Skeletal muscle satellite cell (primary cell): ENCODE measurements around the gene TMPRSS6. TPM values are rescaled to one million over a fixed set of nuclear protein-coding genes. Genes with fewer than 3 reads are reported as not detected.

ENCODE experiments used
- H3K27me3 ChIP-seq: 2 replicates; pipeline ENCODE4 v1.7.0; 2013; ENCODE audit warnings: low read length; ENCODE audit not compliant: control insufficient read depth, insufficient read depth
- H3K36me3 ChIP-seq: 2 replicates; pipeline ENCODE4 v1.7.0; 2013; ENCODE audit warnings: mild to moderate bottlenecking, control low read depth, low read length; ENCODE audit not compliant: insufficient read depth
- H3K4me1 ChIP-seq: 2 replicates; pipeline ENCODE4 v1.7.0; 2013; ENCODE audit warnings: low read length; ENCODE audit not compliant: control insufficient read depth, insufficient read depth
- H3K4me2 ChIP-seq: 2 replicates; pipeline ENCODE4 v1.7.0; 2013; ENCODE audit warnings: mild to moderate bottlenecking, low read length
- H3K4me3 ChIP-seq: 2 replicates; pipeline ENCODE4 v1.7.0; 2013; ENCODE audit warnings: low read length
- H3K9ac ChIP-seq: 2 replicates; pipeline ENCODE4 v1.7.0; 2013; ENCODE audit warnings: mild to moderate bottlenecking, low read depth, low read length, moderate library complexity
- H3K9me3 ChIP-seq: replicated peaks from 2 replicates; pipeline ENCODE4 v1.7.0; 2013; ENCODE audit warnings: mild to moderate bottlenecking, control low read depth, low read length
- total RNA-seq: library from RNA; depleted of rRNA; stranded (reverse); fragments of >200 nt; gene quantifications from 2 replicates; pipeline ENCODE4 v1.2.3, GENCODE V29; 2012; rRNA removed

The TMPRSS6 gene
- not detected in 2 replicates for total RNA-seq

- H3K4me3 ChIP-seq: no peak within 1 kb of the TSS
- H3K36me3 ChIP-seq: no peaks in the 10 kb centered on the region
- H3K4me1 ChIP-seq: no peaks in the 10 kb centered on the region
- no peak within 1 kb of the TSS for H3K4me2 ChIP-seq
- H3K27me3 ChIP-seq: peaks cover 21% of the 10 kb centered on the region
- H3K9ac ChIP-seq: no peak within 1 kb of the TSS
- no peaks in the 10 kb centered on the region for H3K9me3 ChIP-seq
Measured at GRCh38 chr22:37109242-37109917, at the start of gene TMPRSS6. TSS of gene TMPRSS6 (minus strand) at chr22:37109713. CDS start at chr22:37103417, 6,296 bp downstream.

DNA sequence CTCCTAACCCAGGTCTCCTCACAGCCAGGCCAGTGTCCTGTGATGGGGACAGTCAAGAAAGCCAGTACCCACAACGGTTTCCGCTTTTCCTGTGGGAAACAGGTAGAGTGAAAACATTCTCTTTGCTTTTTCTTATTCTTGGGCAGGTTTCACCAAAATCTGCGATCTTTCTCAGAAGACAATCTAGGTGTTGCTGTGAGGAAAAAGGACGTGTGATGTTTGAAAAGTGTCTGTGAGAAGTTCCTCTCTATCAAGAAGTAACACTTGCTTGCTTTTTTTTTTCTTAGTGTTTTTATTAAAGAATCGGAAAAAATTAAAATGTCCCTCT is 49.4 kb upstream of the TMPRSS6 start:
- H3K4me2 ChIP-seq: no peak overlapping the region
- H3K36me3 ChIP-seq: no peaks in the 10 kb centered on the region
- no peaks in the 10 kb centered on the region for H3K9me3 ChIP-seq
- H3K4me3 ChIP-seq: no peak overlapping the region
- H3K27me3 ChIP-seq: peaks cover 55% of the 10 kb centered on the region
- H3K9ac ChIP-seq: no peak overlapping the region
- no peaks in the 10 kb centered on the region for H3K4me1 ChIP-seq

GRCh38 chr22:37157516-37158285 is 48.2 kb upstream of the TMPRSS6 start:
- no peak overlapping the region for H3K4me2 ChIP-seq
- no peak overlapping the region for H3K9ac ChIP-seq
- no peaks in the 10 kb centered on the region for H3K4me1 ChIP-seq
- no peaks in the 10 kb centered on the region for H3K36me3 ChIP-seq
- peaks cover 52% of the 10 kb centered on the region for H3K27me3 ChIP-seq
- no peaks in the 10 kb centered on the region for H3K9me3 ChIP-seq
- H3K4me3 ChIP-seq: no peak overlapping the region

GRCh38 chr22:37156686-37157435 is 47.3 kb upstream of the TMPRSS6 start:
- Histone ChIP-seq H3K36me3 (no peaks in the 10 kb centered on the region), H3K4me2 (no peak overlapping the region), H3K4me3 (no peak overlapping the region), H3K27me3 (peaks cover 57% of the 10 kb centered on the region), H3K9ac (no peak overlapping the region), H3K9me3 (no peaks in the 10 kb centered on the region), H3K4me1 (no peaks in the 10 kb centered on the region)

GRCh38 chr22:37155971-37156370 is 46.5 kb upstream of the TMPRSS6 start:
- H3K9me3 ChIP-seq: no peaks in the 10 kb centered on the region
- H3K4me2 ChIP-seq: no peak overlapping the region
- H3K36me3 ChIP-seq: no peaks in the 10 kb centered on the region
- no peak overlapping the region for H3K4me3 ChIP-seq
- no peak overlapping the region for H3K9ac ChIP-seq
- peaks cover 59% of the 10 kb centered on the region for H3K27me3 ChIP-seq
- H3K4me1 ChIP-seq: no peaks in the 10 kb centered on the region

GRCh38 chr22:37154925-37155712 is 45.6 kb upstream of the TMPRSS6 start:
- no peaks in the 10 kb centered on the region for H3K9me3 ChIP-seq
- H3K36me3 ChIP-seq: no peaks in the 10 kb centered on the region
- no peak overlapping the region for H3K4me3 ChIP-seq
- H3K4me2 ChIP-seq: no peak overlapping the region
- no peaks in the 10 kb centered on the region for H3K4me1 ChIP-seq
- H3K9ac ChIP-seq: no peak overlapping the region
- H3K27me3 ChIP-seq: peaks cover 59% of the 10 kb centered on the region

DNA sequence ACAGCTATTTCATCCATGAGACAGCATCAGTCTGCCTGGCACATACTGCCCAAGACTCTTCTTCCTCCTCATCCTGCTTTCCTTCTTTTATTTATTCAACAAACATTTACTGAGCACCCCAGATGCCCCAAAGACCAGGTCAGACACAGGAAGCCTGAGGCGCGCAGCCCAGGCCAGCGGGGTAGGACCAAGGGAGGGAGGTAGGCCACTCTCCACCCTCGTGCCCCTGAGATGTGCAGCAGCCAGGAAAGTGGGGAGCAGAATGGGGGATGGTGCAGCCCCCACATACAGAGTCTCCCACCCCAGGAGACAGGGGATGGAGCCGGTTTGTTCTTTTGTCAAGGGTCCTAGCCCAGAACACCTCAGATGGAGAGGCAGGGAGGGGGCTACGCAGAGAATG is 44.4 kb upstream of the TMPRSS6 start:
- no peaks in the 10 kb centered on the region for H3K36me3 ChIP-seq
- no peaks in the 10 kb centered on the region for H3K4me1 ChIP-seq
- peaks cover 55% of the 10 kb centered on the region for H3K27me3 ChIP-seq
- H3K4me2 ChIP-seq: no peak overlapping the region
- no peak overlapping the region for H3K4me3 ChIP-seq
- H3K9ac ChIP-seq: no peak overlapping the region
- no peaks in the 10 kb centered on the region for H3K9me3 ChIP-seq

DNA sequence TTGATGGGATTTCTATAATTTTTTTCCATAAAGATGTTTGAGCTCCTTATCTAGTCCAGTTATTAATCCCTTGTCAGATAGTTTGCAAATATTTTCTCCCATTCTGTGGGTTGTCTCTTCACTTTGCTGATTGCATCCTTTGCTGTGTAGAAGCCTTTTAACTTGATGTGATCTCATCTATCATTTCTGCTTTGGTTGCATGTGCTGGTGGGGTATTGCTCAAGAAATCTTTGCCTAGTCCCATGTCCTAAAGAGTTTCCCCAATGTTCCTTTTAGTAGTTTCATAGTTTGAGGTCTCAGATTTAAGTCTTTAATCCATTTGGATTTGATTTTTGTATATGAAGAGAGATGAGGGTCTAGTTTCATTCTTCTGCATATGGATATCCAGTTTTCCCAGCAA is 41.9 kb upstream of the TMPRSS6 start:
- Histone ChIP-seq H3K9me3 (no peaks in the 10 kb centered on the region), H3K4me2 (no peak overlapping the region), H3K27me3 (peaks cover 56% of the 10 kb centered on the region), H3K36me3 (no peaks in the 10 kb centered on the region), H3K9ac (no peak overlapping the region), H3K4me1 (no peaks in the 10 kb centered on the region), H3K4me3 (no peak overlapping the region)

DNA sequence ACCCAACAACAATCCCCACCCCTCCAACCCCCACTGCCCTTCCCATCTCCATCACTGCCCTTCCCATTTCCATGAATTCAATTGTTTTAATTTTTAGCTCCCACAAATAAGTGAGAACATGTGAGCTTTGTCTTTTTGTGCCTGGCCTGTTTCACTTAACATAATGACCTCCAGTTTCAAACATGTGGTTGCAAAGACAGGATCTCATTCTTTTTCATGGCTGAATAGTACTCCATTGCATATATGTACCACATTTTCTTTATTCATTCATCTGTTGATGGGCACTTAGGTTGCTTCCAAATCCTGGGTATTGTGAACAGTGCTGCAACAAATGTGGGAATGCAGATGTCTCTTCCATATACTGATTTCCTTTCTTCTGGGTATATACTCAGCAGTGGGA is 41.2 kb upstream of the TMPRSS6 start:
- Histone ChIP-seq H3K4me3 (no peak overlapping the region), H3K4me2 (no peak overlapping the region), H3K9ac (no peak overlapping the region), H3K4me1 (no peaks in the 10 kb centered on the region), H3K9me3 (no peaks in the 10 kb centered on the region), H3K27me3 (peaks cover 56% of the 10 kb centered on the region), H3K36me3 (no peaks in the 10 kb centered on the region)

GRCh38 chr22:37148742-37149665 is 39.5 kb upstream of the TMPRSS6 start:
- H3K27me3 ChIP-seq: peaks cover 68% of the 10 kb centered on the region
- no peak overlapping the region for H3K4me2 ChIP-seq
- no peak overlapping the region for H3K9ac ChIP-seq
- no peaks in the 10 kb centered on the region for H3K36me3 ChIP-seq
- H3K9me3 ChIP-seq: no peaks in the 10 kb centered on the region
- no peak overlapping the region for H3K4me3 ChIP-seq
- H3K4me1 ChIP-seq: no peaks in the 10 kb centered on the region
